Measurements from ENCODE around the gene KRTAP23-1.

Gene KRTAP23-1, protein sequence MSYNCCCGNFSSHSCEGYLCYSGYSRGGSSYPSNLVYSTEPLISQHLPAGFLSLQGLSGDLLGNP

DNA sequence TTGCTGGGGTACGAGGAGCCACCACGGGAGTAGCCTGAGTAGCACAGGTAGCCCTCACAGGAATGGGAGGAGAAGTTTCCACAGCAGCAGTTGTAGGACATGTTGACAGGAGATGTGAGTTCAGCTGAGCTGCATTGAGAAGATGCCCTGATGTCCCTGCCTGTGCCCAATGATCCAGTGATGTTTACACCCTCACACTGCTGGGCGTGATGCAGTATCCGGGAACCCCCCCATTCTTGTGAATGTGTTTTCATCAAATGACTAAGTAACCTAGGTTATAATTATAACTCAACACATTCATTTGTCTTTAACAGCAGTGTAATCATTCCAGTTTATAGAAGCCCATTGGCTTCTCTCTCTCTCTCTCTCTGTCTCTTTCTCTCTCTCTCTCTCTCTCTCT is at the start of gene KRTAP23-1:
Gene KRTAP23-1, minus strand, starts transcription at position 101 of the 400 bp plus-strand sequence. Its CDS starts 0 bp downstream, at position 101.
- no peak for DNase-seq

DNA sequence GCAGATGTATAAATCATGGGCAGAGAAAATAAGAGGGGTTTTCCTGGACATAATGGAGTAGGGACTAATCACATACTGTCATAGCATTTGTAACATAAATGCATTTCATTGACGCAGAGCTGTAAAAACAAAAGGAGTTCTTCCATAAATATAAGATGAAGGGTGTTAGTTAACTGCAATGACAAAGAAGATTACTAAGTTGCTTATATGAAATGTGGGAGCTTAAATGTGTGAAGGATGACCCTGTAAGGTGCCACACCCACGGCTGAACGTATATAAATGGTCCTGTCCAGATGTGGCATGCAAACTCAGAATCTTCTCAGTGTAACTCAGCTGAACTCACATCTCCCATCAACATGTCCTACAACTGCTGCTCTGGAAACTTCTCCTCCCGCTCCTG is 47.3 kb upstream of the KRTAP23-1 start, which contains the start of gene KRTAP13-1:
Gene KRTAP13-1, plus strand, starts transcription at position 301 of the 400 bp plus-strand sequence. Its CDS starts 56 bp downstream, at position 357.
- no peak for DNase-seq

DNA sequence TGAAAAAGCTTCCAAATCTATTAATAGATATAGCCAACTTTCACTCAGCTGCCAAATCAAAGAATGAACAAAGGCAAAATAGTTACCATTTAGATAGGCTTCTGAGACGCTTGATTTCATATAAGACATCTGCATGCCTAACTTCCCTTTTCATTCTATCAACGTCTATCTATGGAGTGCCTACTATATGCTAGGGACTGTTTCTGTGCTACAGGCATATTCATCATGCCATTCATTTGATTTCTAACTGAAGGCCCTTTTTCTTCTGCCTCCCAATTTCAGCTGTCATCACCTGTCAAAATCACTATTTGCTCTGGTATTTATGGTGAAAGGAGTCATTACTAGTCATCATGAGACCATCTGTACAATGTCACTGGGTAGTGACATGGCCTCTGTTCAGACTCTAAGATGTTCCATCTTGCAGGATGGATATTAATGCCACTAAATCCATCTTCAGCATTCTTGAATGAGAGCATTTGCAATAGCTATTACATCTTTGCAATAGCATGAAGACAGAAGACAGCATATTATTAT is 43.2 kb upstream of the KRTAP23-1 start:
- no peak for DNase-seq

DNA sequence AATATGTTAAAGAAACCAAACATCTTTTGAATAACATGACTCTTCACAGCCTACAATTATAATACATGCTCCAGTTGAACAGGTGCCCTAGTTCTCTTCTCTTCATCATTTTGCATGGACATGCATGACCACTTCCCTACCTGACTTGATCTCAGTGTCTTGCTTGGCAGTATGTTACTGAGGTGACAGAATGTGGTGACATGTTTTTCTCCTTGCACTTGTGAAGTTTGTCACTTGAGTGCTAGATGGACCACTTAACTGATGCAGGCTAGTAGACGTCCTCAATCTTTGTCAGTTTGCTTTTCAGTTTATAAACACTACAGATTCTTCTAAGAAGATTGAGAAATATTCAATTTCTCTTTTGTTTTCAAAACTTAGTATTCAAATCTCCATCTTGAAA is 33.8 kb upstream of the KRTAP23-1 start:
- DNase-seq: no peak

DNA sequence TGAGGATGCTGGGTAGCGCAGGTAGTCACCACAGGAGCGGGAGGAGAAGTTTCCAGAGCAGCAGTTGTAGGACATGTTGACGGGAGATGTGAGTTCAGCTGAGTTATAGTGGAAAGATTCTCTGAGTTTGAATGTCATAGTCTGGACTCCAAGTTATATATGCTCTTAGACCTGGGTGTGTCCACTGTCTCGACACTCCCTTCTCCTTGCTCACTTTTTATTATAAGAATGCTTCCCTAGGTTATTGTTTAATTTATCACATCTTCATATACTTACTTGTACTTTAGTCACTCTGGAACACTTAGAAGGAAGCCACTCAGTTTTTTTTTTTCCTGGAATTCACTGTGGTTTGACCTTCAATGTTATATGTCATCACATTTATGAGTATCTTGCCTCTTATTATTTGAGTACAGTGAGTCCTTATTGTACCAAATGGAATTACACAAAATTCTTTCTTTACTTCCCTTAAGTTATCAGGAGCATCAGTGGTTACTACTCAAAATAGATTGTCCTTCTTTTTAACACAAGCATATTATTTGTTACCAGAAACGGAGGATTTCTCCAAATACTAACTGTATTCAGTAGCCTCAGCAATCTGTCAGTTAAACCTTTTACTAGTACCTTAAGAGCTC is 23.8 kb upstream of the KRTAP23-1 start, which contains the start of gene KRTAP13-2:
Gene KRTAP13-2, minus strand, starts transcription at position 133 of the 632 bp plus-strand sequence. Its CDS starts 58 bp downstream, at position 75.
- no peak for DNase-seq

DNA sequence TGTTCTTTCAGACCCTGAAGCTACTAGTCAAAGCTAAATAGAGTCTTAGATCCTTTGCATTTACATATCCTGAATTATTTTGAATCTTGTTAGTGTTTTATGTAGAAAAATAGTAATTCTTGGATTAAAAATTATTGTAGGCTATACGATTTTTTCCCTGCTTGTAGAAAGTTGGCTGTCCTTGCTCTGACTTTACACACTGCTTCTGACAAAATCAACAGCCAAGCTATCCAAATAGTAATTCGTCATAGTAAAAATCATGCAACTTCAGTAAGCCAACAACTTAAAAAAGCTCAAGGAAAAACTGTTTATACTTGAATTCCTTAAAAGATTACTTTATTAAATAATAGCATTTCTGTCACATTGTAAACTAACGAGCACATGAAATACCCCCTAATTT is 7.5 kb upstream of the KRTAP23-1 start:
- DNase-seq: no peak

DNA sequence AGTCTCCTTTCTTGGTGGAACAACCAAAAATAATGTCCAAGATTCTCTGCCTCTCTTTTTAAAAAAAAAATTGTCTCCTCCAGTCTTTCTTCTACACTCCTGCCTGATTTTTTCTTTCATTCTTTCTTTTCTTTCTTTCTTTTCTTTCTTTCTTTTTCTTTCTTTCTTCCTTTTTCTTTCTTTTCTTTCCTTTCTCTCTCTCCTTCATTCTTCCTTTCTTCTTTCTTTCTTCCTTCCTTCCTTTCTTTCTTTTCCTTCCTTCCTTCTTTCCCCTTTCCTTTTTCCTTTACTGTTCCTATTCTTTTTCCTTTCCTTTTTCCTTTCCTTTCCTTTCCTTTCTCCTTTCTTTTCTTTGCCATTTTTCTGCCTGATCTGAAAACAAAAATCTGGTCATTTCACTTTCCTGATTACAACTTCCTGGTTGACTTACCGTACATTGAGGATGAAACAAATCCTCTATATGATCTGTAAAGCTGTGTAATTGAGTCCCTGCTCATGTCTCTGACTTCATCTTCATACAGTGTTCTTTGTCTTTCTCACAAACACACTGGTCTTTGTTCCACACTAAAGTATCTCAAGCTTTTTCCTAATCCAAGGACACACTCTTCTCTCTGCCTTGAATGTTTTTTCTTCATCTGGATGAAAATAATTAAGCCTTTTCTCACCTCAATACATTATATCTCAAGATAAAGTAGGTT is 6.1 kb upstream of the KRTAP23-1 start:
- no peak for DNase-seq

DNA sequence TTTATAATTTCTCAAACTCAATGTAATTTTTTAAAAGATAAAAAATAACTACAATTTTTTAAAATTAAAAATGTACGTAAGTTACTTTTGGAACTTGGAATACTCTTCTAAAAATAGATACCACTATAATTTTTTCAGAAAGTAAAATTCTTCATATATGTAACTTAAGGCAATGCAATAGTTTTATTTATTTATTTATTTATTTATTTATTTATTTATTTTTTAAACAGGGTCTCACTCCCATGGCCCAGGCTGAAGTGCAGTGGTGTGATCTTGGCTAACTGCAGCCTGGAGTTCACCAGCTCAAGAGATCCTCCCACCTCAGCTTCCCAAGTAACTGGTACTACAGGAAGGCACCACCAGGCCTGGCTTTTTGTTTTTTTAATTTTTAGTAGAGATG is 3.1 kb upstream of the KRTAP23-1 start:
- no peak for DNase-seq

DNA sequence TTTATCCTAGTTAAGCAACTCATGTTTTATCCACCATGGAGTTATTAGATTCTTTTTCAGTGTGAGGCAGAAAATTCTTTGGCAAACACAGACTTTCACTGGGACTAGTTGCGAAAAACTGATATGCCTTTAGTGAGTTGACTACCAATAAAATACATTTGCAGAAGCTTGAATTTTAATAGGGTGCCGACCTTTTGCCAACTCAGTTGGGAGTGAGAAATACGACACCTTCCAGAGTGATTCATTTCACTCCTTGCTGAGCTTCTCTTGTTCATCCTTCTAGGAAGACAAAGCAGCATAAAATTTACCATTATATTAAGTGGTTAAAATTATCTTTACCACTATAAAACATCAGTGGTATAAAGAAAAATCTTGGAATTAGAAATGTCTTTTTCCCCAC is 1.2 kb upstream of the KRTAP23-1 start:
- DNase-seq: no peak

DNA sequence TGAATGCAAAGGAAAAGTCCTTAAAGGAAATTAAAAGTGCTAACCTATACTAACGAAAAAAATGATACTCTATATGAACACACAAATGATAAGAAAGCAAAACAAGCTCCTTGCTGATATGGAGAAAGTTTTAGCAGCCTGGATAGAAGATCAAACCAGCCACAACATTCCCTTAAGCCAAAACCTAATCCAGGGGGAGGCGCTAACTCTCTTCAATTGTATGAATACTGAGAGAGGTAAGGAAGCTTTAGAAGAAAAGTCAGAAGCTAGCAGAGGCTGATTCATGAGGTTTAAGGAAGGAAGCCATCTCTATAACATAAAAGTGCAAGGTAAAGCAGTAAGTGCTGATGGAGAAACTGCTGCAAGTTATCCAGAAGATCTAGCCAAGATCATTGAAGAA is 3.4 kb downstream of the KRTAP23-1 start:
- DNase-seq: peak; percentile 7

DNA sequence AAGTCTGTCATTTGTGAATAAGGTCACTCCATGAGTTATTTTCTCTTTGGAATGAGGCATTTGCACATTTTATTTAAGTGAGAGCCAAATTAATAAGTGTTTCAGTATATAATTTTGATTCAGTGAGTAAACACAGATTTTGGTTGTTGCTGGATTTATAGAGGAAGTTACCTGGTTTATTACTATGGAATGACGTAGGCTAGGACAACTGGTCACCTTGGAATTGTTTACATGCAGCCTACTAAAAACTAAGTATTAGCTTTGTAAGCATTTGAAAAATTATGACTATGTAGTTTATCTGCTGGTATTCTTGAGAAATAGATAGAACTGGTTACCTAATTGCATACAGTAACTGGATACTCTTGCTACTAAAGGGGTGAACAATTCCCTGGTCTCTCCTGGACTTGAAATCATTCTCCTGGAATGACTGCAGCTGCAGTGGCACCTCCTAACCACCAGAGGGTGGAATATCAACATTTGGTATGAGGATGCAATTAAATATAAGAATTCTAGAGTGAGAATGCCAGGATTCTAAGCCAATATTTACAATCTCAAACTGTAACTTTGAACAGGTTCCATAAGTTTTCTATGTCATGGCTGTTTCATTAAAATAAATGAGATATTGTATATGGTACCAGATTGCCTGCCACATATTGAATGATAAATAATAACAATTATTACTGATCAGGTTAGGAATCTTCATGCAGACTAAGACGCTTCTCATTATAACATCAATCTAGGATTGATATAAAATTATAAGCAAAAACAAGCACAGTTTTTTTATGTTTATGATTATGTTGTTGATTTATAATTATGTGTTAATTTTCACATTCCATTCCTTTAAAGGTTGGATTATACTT is 7.5 kb downstream of the KRTAP23-1 start:
- peak; percentile 63 for DNase-seq

DNA sequence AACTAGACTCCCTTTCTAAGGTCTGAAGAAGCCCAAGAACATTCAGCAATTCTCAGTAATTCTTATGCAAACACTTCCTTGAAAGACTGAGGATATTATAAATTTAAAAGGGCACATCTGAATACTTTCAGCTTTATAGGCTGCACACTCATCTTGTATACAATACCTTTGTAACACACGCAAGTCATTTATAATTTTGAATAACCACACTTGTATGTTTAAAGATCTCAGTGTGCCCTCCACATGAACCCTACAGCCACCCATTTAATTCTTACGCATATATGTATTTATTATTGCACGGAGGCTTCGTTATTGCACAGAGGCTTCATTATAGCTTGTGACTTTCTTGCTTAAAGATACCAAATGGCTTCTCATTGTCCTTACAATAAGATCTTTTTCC is 9.7 kb downstream of the KRTAP23-1 start:
- DNase-seq: no peak

DNA sequence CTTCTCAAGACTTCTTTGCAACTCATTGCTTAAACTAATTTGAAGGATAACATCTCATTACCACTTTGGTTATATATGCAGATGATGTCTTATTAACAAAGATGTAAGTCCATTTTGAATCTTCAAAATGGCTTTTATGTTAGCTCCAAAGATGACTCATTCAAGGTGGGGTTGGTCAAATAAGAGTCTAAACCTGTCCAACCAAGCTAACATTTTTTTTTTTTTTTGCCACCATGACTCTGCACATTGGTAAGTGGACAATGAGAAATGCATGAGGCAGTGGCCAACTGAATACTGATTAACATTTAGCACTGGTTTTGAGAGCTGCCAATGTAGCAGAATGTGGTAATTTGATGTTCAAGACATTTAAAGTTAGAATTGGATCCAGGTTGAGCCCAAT is 10.6 kb downstream of the KRTAP23-1 start:
- no peak for DNase-seq

DNA sequence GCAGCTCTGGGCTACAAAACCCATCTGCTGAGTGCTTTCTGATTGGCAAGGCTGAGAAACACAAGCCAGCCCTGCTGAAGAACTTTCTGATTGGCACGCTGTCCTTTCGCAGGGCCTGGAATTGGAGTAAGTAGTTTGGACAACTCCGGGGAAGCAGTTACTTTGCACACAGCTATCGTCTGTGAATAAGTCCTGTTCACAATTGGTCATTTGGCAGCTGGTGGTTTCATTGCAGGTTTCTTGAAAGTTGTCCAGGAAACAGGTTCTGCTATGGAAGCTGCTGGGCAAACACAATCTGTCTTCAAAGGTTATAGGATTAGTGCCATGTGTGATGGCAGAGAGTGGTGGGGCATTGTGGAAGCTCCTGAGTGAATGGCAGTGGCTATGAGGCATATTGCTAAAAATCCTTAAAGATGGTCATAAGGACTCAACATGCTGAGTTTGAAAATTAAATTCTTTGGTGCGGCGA is 11.1 kb downstream of the KRTAP23-1 start, which contains the start of gene KRTAP27-1:
Gene KRTAP27-1, minus strand, starts transcription at position 419 of the 469 bp plus-strand sequence. Its CDS starts 26 bp downstream, at position 393.
- DNase-seq: no peak

DNA sequence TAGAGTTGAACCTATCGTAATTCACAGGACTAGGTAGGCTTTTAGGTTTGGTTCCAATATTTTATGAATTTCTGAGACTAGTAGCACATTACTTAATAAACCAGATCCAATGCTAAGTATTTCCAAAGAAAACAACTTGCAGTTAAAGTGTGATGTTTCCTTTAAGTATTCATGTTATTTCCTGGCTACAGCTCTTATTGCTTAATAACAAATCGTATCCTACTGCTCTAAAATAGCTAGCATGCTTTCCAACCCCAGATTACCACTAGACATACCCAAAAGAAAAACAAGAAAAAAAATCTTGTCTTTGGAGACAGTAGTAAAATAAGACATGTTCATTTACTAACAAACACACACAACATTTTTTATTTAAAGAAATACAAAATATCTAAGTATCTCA is 11.8 kb downstream of the KRTAP23-1 start:
- DNase-seq: no peak

DNA sequence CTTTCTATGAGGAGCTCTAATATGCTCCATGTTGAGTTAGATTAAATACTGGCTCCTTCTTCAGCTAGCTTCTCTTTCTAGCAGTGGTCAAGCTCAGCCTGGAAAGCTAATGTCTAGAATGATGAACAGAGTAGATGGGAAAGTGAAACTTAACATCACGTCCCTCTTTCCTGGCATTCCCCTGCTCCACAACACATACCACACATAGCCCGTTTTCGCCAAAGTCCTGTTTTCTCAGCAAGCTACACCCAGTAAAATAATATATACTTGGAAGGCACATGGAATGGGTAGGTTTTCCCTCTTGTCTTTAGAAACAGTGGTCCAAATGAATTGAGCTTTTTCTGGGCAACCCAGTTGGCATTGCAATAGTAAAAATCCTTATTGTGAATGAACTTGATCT is 14.7 kb downstream of the KRTAP23-1 start:
- DNase-seq: no peak

DNA sequence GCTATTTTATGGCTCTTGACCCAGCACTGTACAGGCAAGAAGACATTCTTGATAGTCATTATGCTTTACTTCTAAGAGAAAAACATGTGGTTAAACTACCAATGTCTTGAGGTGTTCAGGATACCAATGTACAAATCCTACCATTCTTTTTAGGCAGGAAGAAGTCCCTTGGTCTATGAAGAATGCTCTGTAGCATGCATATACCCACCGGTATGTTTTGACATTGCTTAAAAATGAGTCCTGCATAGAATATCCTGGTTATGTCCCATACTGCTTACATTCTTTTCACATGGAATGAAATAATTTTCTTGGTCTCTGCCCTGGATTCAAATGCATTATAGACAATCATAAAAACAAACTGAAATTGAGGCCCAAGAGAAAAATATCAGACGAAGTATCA is 15.7 kb downstream of the KRTAP23-1 start:
- no peak for DNase-seq

DNA sequence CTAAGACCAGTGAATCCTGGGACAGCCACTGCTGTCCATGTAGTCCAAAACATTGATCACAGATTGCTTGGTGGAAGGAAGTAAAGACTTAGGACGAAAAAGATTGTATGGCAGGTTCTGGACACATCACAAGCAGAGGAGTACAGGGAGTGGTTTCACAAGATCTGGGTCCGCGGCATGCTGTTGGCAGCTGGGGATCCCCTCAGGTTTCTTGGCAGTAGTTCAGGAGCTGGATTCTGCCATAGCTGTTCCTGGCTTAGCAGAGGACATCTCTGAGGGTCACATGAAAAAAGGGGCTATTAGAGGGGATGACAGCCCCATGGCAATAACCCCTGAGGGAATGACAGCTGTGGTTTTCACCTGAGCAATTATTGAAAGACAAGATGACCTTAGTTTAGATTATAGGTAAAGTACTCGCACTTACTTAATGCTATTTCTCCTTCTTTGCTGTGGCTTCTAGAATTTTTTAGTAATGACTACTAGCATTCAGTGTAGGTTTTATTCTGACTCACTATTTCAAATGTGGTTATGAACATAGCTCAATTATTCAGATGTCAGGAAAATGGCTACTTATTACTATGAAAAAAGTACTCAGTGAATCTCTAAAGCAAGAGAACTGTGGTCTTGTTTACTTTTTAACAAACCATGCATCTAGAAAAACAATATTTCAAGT is 19.1 kb downstream of the KRTAP23-1 start:
- no peak for DNase-seq

DNA sequence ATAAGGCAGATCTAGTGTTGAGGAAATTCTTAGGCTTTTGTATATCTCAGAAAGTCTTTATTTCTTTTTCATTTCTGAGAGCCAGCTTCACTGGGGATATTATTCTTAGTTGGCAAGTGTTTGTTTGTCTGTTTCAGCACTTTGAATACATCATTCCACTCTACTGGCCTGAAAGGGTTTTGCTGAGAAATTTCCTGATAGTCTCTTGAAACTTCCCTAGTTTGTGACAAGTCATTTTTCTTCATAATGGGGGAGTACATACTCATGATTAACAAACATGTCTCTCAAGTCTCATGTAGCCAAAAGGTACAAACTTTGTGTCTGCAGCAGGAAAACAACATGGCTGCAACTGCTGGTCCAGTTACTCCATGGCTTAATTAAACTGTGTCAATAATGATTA is 22.0 kb downstream of the KRTAP23-1 start:
- DNase-seq: no peak

DNA sequence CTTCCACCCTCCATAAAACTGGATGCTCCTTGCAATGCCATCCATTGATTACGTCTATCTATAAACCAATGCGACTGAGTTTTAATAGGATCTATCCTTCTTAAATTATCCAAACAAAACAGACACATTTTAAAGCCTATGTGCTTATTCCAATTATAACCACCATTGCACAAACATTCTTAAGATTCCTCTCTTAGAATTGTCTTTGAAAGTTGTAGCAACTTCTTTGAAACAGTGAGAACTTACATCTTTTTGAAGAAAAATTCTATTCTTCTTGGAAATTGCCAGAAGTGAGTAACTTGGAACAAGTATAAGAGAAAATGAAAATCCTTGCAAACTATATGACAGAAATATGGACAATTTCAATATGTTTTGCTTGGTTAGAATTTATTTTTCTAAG is 28.2 kb downstream of the KRTAP23-1 start, which contains the start of gene KRTAP26-1:
Gene KRTAP26-1, minus strand, starts transcription at position 101 of the 400 bp plus-strand sequence. CDS start 280 bp downstream, outside the sequence.
- DNase-seq: no peak

DNA sequence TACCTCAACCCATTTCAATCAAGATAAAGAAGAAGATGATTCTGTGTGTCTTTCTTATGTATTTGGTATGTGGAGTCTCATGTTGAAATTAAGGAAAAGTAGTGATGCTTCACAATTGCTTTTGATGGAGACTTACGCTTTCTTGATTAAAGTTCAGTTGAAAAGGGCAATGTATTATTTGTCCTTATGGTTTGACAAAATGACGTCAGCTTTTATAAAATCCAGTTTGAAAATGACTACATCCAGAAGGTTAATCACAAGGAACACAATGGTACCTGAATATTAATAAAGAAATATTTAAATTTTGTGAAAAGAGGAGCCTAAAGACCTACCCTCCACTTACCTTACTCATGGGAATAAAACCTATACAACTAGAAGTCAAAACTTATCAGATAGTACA is 32.7 kb downstream of the KRTAP23-1 start:
- DNase-seq: no peak

DNA sequence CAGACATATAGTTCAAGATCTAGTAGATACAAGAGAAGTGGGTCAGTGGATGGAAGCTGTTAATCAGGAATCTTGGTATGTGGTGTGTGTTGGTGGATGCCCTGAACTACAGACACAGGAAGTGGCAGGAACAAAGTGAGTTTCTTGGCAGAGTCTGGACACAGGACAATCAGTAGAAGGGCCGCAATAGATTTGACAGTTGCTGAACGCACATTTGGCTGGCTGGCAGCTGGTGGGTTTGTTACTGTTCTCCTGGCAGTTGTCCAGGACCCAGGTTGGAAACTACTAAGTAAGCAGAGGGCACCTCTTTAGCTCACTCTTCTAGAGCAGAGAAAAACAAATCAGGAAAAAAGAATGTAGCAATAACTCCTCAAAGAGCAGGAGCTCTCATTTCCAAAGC is 41.5 kb downstream of the KRTAP23-1 start:
- DNase-seq: peak; percentile 33

Measured in NCI-H82 (cell line).